ENCODE measurements around the gene RAB6B. TPM values are rescaled to one million over a fixed set of nuclear protein-coding genes. Genes with fewer than 3 reads are reported as not detected.

Gene RAB6B
- total RNA-seq, 1 experiment from 2014 or later: 14.1 TPM

DNA sequence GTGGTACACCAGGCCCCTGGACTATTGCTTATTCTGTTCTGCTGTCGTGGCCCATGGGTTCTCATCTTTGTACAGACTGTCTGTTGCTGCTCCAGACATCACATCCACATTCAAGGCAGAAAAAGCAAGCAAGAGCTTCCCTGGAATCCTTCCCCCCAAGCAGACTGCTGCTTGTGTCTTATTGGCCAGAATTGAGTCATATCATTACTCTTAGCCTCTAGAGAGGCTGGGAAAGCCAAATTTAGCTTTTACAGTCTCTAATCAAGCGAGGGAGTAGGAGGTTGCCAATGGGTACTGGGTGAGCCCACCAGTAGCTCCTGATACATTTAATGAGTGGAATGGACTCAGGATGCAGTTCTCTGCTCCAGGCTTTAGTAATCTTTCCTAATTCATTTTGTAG, 39.4 kb downstream of the RAB6B start:
- Histone ChIP-seq H3K9me2 (ENCODE audit: insufficient read depth) (no peaks in the 10 kb centered on the region), H3K27me3 (ENCODE audit: insufficient read depth, low read length) (no peaks in the 10 kb centered on the region), H3K9me3 (ENCODE audit: control insufficient read depth in 1 of 2, insufficient read depth in 1 of 2, low read depth in 1 of 2, low read length in 2 of 2) (no peaks in the 10 kb centered on the region), H4K20me1 (ENCODE audit: insufficient read depth) (no peaks in the 10 kb centered on the region), H3K4me3 (replicated peaks in 1 of 2; ENCODE audit: low read depth in 1 of 2, low read length in 2 of 2) (no peak overlapping the region), H3K27ac (ENCODE audit: low read depth, low read length) (no peak overlapping the region), H3K79me2 (ENCODE audit: insufficient read depth, low read length) (no peaks in the 10 kb centered on the region), H3K4me2 (ENCODE audit: low read length) (no peak overlapping the region), H2AFZ (ENCODE audit: low read depth, low read length, poor library complexity, severe bottlenecking) (no peak overlapping the region), H3K9ac (ENCODE audit: low read length) (no peak overlapping the region), H3K4me1 (ENCODE audit: control insufficient read depth in 1 of 2, insufficient read depth in 2 of 2, low read length in 2 of 2) (no peaks in the 10 kb centered on the region), H3K36me3 (ENCODE audit: control insufficient read depth in 1 of 2, insufficient read depth in 2 of 2, low read length in 2 of 2) (no peaks in the 10 kb centered on the region)
- CTCF ChIA-PET: no interaction called here
- ATAC-seq: no peak
- intact Hi-C loops (cut with micrococcal nuclease): no loop called here
- no peak for DNase-seq (ENCODE audit: low read depth, low spot score)
- no TSS peak for BruUV-seq (replicated peaks)
- POLR2A ChIA-PET: no interaction called here
- TF ChIP-seq, protein P1, sequence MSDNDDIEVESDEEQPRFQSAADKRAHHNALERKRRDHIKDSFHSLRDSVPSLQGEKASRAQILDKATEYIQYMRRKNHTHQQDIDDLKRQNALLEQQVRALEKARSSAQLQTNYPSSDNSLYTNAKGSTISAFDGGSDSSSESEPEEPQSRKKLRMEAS (IDR thresholded peaks at IDR 0.05): no peak
- TF ChIP-seq EZH2 (IDR thresholded peaks at IDR 0.05) (no peak), YY1 (IDR thresholded peaks at IDR 0.05; ENCODE audit: extremely low read depth, insufficient replicate concordance, low read depth, low read length) (no peak), ZNF274 (IDR thresholded peaks at IDR 0.05; ENCODE audit: low read depth, low read length) (no peak), SIN3A (IDR thresholded peaks at IDR 0.05; ENCODE audit: low read depth) (no peak)
- TF ChIP-seq, protein P2, sequence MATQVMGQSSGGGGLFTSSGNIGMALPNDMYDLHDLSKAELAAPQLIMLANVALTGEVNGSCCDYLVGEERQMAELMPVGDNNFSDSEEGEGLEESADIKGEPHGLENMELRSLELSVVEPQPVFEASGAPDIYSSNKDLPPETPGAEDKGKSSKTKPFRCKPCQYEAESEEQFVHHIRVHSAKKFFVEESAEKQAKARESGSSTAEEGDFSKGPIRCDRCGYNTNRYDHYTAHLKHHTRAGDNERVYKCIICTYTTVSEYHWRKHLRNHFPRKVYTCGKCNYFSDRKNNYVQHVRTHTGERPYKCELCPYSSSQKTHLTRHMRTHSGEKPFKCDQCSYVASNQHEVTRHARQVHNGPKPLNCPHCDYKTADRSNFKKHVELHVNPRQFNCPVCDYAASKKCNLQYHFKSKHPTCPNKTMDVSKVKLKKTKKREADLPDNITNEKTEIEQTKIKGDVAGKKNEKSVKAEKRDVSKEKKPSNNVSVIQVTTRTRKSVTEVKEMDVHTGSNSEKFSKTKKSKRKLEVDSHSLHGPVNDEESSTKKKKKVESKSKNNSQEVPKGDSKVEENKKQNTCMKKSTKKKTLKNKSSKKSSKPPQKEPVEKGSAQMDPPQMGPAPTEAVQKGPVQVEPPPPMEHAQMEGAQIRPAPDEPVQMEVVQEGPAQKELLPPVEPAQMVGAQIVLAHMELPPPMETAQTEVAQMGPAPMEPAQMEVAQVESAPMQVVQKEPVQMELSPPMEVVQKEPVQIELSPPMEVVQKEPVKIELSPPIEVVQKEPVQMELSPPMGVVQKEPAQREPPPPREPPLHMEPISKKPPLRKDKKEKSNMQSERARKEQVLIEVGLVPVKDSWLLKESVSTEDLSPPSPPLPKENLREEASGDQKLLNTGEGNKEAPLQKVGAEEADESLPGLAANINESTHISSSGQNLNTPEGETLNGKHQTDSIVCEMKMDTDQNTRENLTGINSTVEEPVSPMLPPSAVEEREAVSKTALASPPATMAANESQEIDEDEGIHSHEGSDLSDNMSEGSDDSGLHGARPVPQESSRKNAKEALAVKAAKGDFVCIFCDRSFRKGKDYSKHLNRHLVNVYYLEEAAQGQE (IDR thresholded peaks at IDR 0.05; ENCODE audit: low read depth): no peak
- RAD21 ChIA-PET (ENCODE audit: low non-redundant PET in 1 of 2, low total read pairs in 2 of 2, uncharacterized antibody in 2 of 2, unreplicated experiment in 2 of 2): no interaction called here

DNA sequence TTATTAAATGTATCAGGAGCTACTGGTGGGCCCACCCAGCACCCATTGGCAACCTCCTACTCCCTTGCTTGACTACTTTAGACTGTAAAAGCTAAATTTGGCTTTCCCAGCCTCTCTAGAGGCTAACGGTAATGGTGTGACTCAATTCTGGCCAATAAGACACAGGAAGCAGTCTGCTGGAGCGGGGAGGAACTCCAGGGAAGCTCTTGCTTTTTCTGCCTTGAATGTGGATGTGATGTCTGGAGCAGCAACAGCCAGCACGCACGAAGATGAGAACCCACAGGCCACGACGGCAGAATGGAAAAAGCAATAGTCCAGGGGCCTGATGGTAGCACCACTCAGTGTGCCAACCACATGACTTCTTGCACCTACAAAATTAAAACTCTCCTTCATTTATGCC, 39.9 kb downstream of the RAB6B start:
- intact Hi-C loops (cut with micrococcal nuclease): no loop called here
- no peaks in the 10 kb centered on the region for H3K36me3 ChIP-seq (ENCODE audit: control insufficient read depth in 1 of 2, insufficient read depth in 2 of 2, low read length in 2 of 2)
- POLR2A ChIA-PET: no interaction called here
- H3K27me3 ChIP-seq (ENCODE audit: insufficient read depth, low read length): no peaks in the 10 kb centered on the region
- H3K9me2 ChIP-seq (ENCODE audit: insufficient read depth): no peaks in the 10 kb centered on the region
- H3K79me2 ChIP-seq (ENCODE audit: insufficient read depth, low read length): no peaks in the 10 kb centered on the region
- no TSS peak for BruUV-seq (replicated peaks)
- no peak overlapping the region for H3K9ac ChIP-seq (ENCODE audit: low read length)
- H3K4me1 ChIP-seq (ENCODE audit: control insufficient read depth in 1 of 2, insufficient read depth in 2 of 2, low read length in 2 of 2): no peaks in the 10 kb centered on the region
- no peak overlapping the region for H3K4me2 ChIP-seq (ENCODE audit: low read length)
- no peak overlapping the region for H3K27ac ChIP-seq (ENCODE audit: low read depth, low read length)
- ATAC-seq (no peak), DNase-seq (ENCODE audit: low read depth, low spot score) (no peak)
- RAD21 ChIA-PET (ENCODE audit: low non-redundant PET in 1 of 2, low total read pairs in 2 of 2, uncharacterized antibody in 2 of 2, unreplicated experiment in 2 of 2): no interaction called here
- H3K9me3 ChIP-seq (ENCODE audit: control insufficient read depth in 1 of 2, insufficient read depth in 1 of 2, low read depth in 1 of 2, low read length in 2 of 2): no peaks in the 10 kb centered on the region
- H3K4me3 ChIP-seq (replicated peaks in 1 of 2; ENCODE audit: low read depth in 1 of 2, low read length in 2 of 2): no peak overlapping the region
- H4K20me1 ChIP-seq (ENCODE audit: insufficient read depth): no peaks in the 10 kb centered on the region
- no peak overlapping the region for H2AFZ ChIP-seq (ENCODE audit: low read depth, low read length, poor library complexity, severe bottlenecking)
- CTCF ChIA-PET: no interaction called here
- TF ChIP-seq TCF7L2 (IDR thresholded peaks at IDR 0.05; ENCODE audit: borderline replicate concordance, extremely low read depth, insufficient read depth, insufficient read length) (no peak), ZFX (IDR thresholded peaks at IDR 0.05) (no peak), CBX3 (IDR thresholded peaks at IDR 0.05; ENCODE audit: low read depth) (no peak), SIN3A (IDR thresholded peaks at IDR 0.05; ENCODE audit: low read depth) (no peak), ELF1 (IDR thresholded peaks at IDR 0.05; ENCODE audit: borderline replicate concordance, low read depth) (no peak)
- TF ChIP-seq, protein P1 (IDR thresholded peaks at IDR 0.05): no peak
- TF ChIP-seq, protein P3, sequence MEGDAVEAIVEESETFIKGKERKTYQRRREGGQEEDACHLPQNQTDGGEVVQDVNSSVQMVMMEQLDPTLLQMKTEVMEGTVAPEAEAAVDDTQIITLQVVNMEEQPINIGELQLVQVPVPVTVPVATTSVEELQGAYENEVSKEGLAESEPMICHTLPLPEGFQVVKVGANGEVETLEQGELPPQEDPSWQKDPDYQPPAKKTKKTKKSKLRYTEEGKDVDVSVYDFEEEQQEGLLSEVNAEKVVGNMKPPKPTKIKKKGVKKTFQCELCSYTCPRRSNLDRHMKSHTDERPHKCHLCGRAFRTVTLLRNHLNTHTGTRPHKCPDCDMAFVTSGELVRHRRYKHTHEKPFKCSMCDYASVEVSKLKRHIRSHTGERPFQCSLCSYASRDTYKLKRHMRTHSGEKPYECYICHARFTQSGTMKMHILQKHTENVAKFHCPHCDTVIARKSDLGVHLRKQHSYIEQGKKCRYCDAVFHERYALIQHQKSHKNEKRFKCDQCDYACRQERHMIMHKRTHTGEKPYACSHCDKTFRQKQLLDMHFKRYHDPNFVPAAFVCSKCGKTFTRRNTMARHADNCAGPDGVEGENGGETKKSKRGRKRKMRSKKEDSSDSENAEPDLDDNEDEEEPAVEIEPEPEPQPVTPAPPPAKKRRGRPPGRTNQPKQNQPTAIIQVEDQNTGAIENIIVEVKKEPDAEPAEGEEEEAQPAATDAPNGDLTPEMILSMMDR (IDR thresholded peaks at IDR 0.05 in 2 of 3, conservative IDR thresholded peaks at IDR 0.05 in 1 of 3; ENCODE audit: borderline replicate concordance in 1 of 3, insufficient read depth in 1 of 3, low read depth in 2 of 3, low read length in 2 of 3): no peak
- TF ChIP-seq, protein P4, sequence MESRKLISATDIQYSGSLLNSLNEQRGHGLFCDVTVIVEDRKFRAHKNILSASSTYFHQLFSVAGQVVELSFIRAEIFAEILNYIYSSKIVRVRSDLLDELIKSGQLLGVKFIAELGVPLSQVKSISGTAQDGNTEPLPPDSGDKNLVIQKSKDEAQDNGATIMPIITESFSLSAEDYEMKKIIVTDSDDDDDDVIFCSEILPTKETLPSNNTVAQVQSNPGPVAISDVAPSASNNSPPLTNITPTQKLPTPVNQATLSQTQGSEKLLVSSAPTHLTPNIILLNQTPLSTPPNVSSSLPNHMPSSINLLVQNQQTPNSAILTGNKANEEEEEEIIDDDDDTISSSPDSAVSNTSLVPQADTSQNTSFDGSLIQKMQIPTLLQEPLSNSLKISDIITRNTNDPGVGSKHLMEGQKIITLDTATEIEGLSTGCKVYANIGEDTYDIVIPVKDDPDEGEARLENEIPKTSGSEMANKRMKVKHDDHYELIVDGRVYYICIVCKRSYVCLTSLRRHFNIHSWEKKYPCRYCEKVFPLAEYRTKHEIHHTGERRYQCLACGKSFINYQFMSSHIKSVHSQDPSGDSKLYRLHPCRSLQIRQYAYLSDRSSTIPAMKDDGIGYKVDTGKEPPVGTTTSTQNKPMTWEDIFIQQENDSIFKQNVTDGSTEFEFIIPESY (IDR thresholded peaks at IDR 0.05; ENCODE audit: extremely low read depth, insufficient replicate concordance, low read length): no peak

All from HCT116 (cell line).